ENCODE measurements around the gene GCDH.

The GCDH gene

DNA sequence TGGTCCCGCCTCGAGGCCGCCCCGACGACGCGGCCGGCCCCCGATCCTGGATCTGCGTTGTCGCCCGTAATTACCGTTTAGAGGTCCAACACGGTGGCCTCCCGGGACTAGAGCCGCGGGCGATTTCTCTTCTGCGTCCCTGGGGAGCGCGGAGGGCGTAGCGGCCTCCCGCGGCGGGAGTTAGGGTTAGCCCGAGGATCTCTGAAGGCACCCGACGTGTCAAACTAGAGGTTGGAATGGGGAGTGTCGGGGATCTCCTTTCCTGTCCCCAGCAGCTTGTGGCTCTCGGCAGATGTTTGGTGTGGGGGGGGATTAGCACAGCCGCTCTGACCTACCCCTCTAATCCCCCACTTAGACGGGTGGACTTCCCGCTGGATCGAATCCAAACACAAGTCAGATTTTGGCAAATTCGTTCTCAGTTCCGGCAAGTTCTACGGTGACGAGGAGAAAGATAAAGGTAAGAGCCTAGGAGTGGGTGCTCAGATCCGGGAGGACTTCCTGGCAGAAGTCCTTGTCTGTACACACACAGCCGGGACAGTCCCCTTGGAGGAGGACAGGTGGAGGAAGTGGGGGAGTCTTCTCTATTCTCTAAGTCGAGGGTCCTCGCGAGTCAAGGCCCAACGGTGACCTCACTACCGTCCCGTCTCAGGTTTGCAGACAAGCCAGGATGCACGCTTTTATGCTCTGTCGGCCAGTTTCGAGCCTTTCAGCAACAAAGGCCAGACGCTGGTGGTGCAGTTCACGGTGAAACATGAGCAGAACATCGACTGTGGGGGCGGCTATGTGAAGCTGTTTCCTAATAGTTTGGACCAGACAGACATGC, 48.0 kb downstream of the GCDH start:
- DNase-seq (ENCODE audit: low read depth in 1 of 2, low spot score in 1 of 2): peak in 1 of 2 donors; percentile 12

DNA sequence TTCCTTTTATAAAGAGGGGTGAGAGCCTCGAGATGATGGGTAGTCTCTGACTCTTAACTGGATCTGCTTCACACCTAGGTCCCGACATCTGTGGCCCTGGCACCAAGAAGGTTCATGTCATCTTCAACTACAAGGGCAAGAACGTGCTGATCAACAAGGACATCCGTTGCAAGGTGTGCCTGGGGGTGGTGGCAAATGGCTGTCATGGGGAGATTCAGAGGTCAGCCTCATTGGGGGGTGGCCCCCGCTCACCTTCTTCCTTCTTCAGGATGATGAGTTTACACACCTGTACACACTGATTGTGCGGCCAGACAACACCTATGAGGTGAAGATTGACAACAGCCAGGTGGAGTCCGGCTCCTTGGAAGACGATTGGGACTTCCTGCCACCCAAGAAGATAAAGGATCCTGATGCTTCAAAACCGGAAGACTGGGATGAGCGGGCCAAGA, 49.0 kb downstream of the GCDH start:
- no peak for DNase-seq (ENCODE audit: low read depth in 1 of 2, low spot score in 1 of 2)

DNA sequence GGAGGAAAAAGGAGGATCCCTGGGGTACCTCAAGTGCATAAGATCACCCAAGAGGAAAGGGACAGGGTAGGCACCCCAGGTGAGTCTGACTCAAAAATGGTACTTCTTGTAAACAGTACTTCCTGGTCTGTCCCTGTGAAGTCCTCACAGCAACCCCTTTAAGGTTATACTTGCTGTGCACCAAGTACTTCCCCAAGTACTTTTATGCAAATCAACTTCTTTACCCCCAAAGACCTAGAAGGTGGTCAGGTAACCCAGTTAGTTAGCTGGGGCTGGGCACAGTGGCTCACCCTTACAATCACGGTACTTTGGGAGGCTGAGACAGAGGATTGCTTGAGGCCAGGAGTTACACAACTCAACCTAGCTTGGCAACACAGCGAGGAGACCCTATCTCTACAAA, 49.9 kb downstream of the GCDH start:
- DNase-seq (ENCODE audit: low read depth in 1 of 2, low spot score in 1 of 2): no peak

DNA sequence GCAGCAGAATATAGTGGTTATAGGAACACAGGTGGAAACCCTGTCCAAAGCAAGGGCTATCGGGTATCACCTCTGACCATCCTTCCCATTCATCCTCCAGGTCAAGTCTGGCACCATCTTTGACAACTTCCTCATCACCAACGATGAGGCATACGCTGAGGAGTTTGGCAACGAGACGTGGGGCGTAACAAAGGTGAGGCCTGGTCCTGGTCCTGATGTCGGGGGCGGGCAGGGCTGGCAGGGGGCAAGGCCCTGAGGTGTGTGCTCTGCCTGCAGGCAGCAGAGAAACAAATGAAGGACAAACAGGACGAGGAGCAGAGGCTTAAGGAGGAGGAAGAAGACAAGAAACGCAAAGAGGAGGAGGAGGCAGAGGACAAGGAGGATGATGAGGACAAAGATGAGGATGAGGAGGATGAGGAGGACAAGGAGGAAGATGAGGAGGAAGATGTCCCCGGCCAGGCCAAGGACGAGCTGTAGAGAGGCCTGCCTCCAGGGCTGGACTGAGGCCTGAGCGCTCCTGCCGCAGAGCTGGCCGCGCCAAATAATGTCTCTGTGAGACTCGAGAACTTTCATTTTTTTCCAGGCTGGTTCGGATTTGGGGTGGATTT, 52.6 kb downstream of the GCDH start:
- DNase-seq (ENCODE audit: low read depth in 1 of 2, low spot score in 1 of 2): no peak

DNA sequence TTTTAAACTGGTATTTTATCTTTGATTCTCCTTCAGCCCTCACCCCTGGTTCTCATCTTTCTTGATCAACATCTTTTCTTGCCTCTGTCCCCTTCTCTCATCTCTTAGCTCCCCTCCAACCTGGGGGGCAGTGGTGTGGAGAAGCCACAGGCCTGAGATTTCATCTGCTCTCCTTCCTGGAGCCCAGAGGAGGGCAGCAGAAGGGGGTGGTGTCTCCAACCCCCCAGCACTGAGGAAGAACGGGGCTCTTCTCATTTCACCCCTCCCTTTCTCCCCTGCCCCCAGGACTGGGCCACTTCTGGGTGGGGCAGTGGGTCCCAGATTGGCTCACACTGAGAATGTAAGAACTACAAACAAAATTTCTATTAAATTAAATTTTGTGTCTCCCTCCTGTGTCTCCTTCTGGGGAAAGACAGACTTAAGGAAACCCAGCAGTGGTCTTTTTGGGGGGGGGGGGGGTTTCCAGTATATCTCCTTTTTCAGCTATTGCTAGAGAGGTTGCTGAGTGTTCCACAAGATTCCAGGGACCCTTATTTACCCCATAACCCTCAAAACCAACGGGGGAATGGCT, 53.2 kb downstream of the GCDH start:
- DNase-seq (ENCODE audit: low read depth in 1 of 2, low spot score in 1 of 2): no peak

DNA sequence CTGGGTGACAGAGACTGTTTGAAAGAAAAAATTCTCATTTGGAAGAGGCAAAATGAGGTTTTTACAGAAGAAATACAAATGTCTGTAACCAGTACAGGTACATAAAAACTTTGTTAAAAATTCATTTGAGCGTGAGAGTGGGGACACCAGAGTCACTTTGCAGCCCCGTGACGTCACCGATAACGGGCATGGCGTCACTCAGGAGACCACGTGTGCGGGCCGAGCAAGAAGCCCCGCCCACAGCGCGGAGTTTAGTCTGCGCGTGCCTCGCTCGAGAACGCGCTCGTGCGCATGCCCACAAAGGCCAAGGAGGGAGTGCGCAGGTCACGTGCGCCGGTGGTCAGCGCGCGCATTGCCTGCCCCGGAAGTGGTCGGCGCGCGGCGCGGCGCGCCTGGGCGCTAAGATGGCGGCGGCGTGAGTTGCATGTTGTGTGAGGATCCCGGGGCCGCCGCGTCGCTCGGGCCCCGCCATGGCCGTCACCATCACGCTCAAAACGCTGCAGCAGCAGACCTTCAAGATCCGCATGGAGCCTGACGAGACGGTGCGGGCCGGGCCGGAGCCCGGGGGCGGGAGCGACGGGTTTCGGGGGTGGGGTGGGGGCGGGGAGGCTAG, 54.6 kb downstream of the GCDH start, which contains the start of gene RAD23A:
Gene RAD23A, plus strand, starts transcription at position 384 of the 613 bp plus-strand sequence. Its CDS starts 87 bp downstream, at position 471.
- peak; percentile 94 to 98 for DNase-seq (ENCODE audit: low read depth in 1 of 2, low spot score in 1 of 2)

DNA sequence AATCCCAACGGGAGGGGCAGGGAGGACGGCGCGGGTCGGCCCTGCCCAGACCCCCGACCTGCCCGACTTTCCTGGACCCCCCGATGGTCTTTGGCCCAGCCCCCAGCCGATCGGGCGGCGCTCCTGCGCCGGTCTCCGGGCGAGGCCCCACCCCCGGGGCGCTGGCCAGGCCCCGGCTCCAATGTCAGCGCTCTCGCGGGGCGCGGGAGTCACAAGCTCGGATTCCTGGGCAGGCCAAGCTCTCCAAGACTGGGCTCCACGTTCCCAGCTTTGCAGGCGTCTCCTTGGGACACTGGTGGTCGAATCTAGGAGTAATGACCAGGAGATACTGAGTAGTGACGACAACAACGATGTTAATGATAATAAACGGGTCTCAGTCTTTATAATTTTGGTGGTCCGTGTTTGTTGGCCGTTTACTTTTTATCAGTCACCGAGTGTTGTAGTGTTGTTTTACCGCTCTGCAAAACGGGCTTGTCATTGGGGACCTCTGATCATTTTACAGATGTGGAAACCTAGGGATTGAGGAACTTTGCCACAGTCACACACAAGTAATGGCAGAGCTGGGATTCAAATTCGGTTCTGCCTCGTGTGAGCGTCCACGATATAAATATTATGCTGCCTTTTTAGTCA, 55.2 kb downstream of the GCDH start:
- DNase-seq (ENCODE audit: low read depth in 1 of 2, low spot score in 1 of 2): peak in 1 of 2 donors; percentile 45

DNA sequence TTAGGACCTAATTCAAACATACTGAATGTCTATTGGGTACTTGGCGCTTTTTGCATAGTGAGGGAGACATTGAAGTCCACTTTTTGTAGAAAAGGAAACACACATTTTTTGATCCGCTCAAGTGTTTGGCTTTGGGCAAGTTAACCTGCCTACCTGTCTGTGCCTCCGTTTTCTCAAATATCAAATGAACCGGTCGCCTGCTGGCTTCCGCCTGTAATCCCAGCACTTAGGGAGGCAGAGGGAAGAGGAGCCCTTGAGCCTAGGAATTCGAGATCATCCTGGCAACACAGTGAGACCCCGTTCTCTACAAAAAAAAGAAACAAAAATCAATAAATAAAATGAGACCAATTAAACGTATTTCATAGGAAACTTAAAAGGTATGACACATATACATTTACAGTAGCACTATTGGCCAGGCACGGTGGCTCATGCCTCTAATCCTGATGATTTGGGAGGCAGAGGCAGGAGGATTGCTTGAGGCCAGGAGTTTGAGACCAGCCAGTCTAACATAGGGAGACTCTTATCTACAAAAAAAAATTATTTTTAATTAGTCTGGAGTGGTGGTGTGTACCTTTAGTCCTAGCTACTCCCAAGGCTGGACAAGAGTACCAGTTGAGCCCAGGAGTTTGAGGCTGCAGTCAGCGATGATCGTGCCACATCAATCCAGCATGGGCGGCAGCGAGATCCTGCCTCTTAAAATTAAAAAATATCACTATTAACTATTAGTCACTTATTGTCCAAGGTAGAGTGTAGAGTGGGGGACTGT, 56.0 kb downstream of the GCDH start:
- no peak for DNase-seq (ENCODE audit: low read depth in 1 of 2, low spot score in 1 of 2)

DNA sequence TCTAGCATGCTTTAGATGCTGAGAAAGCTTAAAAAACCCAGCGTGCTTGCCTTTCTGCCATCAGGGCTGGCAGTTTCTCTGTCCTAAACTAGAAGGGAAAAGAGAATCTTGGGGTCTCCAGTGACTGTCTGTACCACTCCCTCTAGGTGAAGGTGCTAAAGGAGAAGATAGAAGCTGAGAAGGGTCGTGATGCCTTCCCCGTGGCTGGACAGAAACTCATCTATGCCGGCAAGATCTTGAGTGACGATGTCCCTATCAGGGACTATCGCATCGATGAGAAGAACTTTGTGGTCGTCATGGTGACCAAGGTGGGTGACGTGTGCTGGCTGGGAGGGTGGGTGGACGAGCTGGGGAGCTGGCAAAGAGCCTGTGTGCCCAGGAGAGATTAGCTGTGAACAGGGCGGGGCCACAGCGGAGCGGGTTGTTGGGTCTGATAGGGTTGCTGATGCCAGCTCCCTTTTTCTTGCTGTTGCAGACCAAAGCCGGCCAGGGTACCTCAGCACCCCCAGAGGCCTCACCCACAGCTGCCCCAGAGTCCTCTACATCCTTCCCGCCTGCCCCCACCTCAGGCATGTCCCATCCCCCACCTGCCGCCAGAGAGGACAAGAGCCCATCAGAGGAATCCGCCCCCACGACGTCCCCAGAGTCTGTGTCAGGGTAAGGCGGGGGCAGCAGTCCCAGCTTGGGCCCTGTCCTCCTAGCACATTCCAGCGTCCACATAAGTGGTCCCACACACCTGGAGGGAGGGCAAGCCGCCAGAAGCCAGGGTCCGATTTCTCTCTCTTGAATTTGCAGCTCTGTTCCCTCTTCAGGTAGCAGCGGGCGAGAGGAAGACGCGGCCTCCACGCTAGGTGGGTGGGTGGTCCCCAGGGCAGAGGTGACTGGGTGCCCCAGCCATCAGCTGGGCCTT, 57.0 kb downstream of the GCDH start:
- no peak for DNase-seq (ENCODE audit: low read depth in 1 of 2, low spot score in 1 of 2)

DNA sequence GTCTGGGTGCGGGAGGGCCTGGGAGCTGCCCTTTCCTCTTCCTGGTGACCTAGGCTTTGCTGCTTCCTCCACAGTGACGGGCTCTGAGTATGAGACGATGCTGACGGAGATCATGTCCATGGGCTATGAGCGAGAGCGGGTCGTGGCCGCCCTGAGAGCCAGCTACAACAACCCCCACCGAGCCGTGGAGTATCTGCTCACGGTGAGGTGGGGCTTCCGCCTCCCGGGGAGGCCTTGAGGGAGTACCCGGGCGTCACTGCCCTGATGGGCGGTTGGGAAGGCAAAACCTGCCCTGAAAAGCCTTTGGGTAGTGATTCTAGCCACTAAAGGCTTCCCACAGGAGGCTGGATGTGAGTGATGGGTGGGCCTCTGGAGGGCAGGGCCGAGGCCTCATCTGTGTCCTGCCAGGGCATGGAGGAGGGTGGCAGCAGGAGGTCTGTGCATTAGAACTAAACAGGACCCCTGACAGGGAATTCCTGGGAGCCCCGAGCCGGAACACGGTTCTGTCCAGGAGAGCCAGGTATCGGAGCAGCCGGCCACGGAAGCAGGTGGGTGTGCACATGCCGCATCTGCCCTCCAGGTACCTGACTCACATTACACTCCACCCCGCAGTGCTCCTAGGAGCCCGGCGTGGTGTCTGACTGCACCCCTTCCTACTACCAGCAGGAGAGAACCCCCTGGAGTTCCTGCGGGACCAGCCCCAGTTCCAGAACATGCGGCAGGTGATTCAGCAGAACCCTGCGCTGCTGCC, 57.8 kb downstream of the GCDH start:
- DNase-seq (ENCODE audit: low read depth in 1 of 2, low spot score in 1 of 2): no peak
